ENCODE measurements around the gene GRM4. TPM values are rescaled to one million over a fixed set of nuclear protein-coding genes. Genes with fewer than 3 reads are reported as not detected.

The GRM4 gene
- total RNA-seq, 2 donors from 2014 or later = 4.4 TPM; not detected in 1

DNA sequence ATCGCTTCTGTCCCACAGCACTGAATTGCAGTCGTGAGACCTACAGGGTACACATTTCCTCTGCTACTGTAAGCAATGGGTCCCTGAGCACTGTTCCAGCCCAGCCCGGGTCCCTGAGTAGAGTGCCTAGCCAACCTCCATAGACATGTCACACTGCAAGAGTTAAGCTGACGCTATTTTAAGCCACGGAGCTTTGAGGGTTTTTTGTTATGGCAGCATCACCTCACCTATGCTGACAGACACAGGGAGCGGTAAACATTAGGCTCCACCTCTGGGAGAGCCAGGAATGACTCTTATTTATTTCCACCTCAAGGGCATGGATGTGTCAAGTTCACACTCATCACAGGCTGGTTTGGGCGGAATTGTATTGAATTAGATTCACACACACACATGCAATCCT, 45.1 kb downstream of the GRM4 start:
- Histone ChIP-seq H3K9me3 (no peaks in the 10 kb centered on the region), H3K4me1 (replicated peaks) (no peaks in the 10 kb centered on the region), H3K4me3 (no peak overlapping the region), H3K27ac (no peak overlapping the region), H3K27me3 (replicated peaks; ENCODE audit: insufficient read depth) (peaks cover 8% of the 10 kb centered on the region), H3K36me3 (no peaks in the 10 kb centered on the region)
- intact Hi-C loops (cut with DNase I) = no loop called here
- 94% methylated on average over 7 of the region's 7 CpGs for WGBS
- TF ChIP-seq POLR2A (IDR thresholded peaks at IDR 0.05) (no peak), POLR2AphosphoS5 (IDR thresholded peaks at IDR 0.05) (no peak), CTCF (IDR thresholded peaks at IDR 0.05) (no peak)
- no peak for DNase-seq (ENCODE audit: low spot score)

- peaks cover 6% of the 10 kb centered on the region for H3K27me3 ChIP-seq (replicated peaks; ENCODE audit: insufficient read depth)
- no peak overlapping the region for H3K4me3 ChIP-seq
- intact Hi-C loops (cut with DNase I) = no loop called here
- no peaks in the 10 kb centered on the region for H3K9me3 ChIP-seq
- WGBS = 88% methylated on average over 8 of the region's 8 CpGs
- H3K36me3 ChIP-seq = no peaks in the 10 kb centered on the region
- no peak overlapping the region for H3K27ac ChIP-seq
- DNase-seq (ENCODE audit: low spot score) = no peak
- H3K4me1 ChIP-seq (replicated peaks) = no peaks in the 10 kb centered on the region
- no peak for TF ChIP-seq POLR2AphosphoS5 (IDR thresholded peaks at IDR 0.05)
- TF ChIP-seq POLR2A (IDR thresholded peaks at IDR 0.05) = no peak
- TF ChIP-seq CTCF (IDR thresholded peaks at IDR 0.05) = no peak
Observed at GRCh38 chr6:34099878-34100277, 46.0 kb downstream of the GRM4 start.

DNA sequence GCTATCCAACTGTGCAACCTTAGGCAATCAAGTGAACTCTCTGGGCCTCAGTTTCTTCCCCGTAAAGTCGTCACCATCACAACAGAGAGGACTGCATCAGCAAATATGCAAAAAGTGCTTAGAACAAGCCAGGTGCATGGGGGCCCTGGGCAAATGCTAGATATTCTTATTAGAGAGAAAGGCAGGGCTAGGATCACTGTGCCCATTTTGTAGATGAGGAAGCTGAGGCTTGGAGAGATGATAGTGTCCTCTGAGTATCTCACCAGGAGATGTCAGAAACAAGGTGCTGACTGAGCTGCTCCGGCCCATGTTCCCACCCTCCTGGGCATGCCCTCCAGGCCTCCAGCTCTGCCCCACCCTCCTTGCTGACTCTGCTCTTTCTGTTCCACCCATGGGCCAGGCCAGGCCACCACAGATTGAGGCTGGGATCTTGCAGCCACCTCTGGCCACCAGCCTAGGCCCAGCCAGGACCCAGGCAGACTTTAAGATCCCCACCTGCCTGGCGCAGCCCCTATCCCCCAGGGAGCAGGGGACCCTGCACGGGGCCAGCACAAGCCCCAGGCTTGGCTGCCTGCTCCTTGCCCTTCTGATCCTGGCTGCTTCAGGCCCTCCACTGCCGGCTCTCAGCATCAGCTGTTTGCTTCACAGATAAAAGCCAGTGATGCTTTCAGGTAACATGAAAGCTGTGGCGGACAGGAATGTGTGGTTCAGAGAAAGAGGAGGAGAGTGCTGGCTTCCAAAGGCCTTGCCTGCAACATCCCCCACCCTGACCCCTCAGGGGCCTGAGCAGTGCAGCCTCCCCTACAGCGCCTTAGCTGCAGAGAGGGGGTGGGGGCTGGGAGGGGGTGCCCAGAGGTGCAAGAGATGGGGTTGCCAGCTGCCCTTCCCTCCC, 47.6 kb downstream of the GRM4 start:
- no peaks in the 10 kb centered on the region for H3K9me3 ChIP-seq
- H3K4me3 ChIP-seq = no peak overlapping the region
- 86% methylated on average over 8 of the region's 8 CpGs for WGBS
- intact Hi-C loops (cut with DNase I) = no loop called here
- H3K27ac ChIP-seq = no peak overlapping the region
- no peak for DNase-seq (ENCODE audit: low spot score)
- H3K27me3 ChIP-seq (replicated peaks; ENCODE audit: insufficient read depth) = peaks cover 7% of the 10 kb centered on the region
- H3K36me3 ChIP-seq = no peaks in the 10 kb centered on the region
- H3K4me1 ChIP-seq (replicated peaks) = no peaks in the 10 kb centered on the region
- no peak for TF ChIP-seq CTCF (IDR thresholded peaks at IDR 0.05)
- TF ChIP-seq POLR2A (IDR thresholded peaks at IDR 0.05) = no peak
- no peak for TF ChIP-seq POLR2AphosphoS5 (IDR thresholded peaks at IDR 0.05)

GRCh38 chr6:34096814-34097213, 49.1 kb downstream of the GRM4 start:
- H3K27me3 ChIP-seq (replicated peaks; ENCODE audit: insufficient read depth) = peaks cover 7% of the 10 kb centered on the region
- H3K4me1 ChIP-seq (replicated peaks) = no peaks in the 10 kb centered on the region
- intact Hi-C loops (cut with DNase I) = no loop called here
- no peak for TF ChIP-seq POLR2A (IDR thresholded peaks at IDR 0.05)
- TF ChIP-seq CTCF (IDR thresholded peaks at IDR 0.05) = no peak
- TF ChIP-seq POLR2AphosphoS5 (IDR thresholded peaks at IDR 0.05) = no peak
- no peak overlapping the region for H3K4me3 ChIP-seq
- DNase-seq (ENCODE audit: low spot score) = no peak
- no peak overlapping the region for H3K27ac ChIP-seq
- no peaks in the 10 kb centered on the region for H3K9me3 ChIP-seq
- H3K36me3 ChIP-seq = no peaks in the 10 kb centered on the region
- WGBS = 58% methylated on average over 8 of the region's 8 CpGs

- Histone ChIP-seq H3K27me3 (replicated peaks; ENCODE audit: insufficient read depth) (peaks cover 7% of the 10 kb centered on the region), H3K36me3 (no peaks in the 10 kb centered on the region), H3K4me1 (replicated peaks) (no peaks in the 10 kb centered on the region), H3K9me3 (no peaks in the 10 kb centered on the region), H3K4me3 (no peak overlapping the region), H3K27ac (no peak overlapping the region)
- intact Hi-C loops (cut with DNase I) = no loop called here
- DNase-seq (ENCODE audit: low spot score) = no peak
- TF ChIP-seq POLR2AphosphoS5 (IDR thresholded peaks at IDR 0.05) (no peak), POLR2A (IDR thresholded peaks at IDR 0.05) (no peak), CTCF (IDR thresholded peaks at IDR 0.05) (no peak)
- WGBS = 54% methylated on average over 5 of the region's 5 CpGs
Observed at GRCh38 chr6:34096193-34096592, 49.7 kb downstream of the GRM4 start.
